NCI-H1694 (cell line): ENCODE measurements around the gene ZNF407.

Source experiments
- DNase-seq: peaks from one replicate; lab custom pipeline; 2025; lab: John Stamatoyannopoulos, UW

The ZNF407 gene

GRCh38 chr18:74929110-74929509, 331.4 kb downstream of the ZNF407 start:
- no peak for DNase-seq

- DNase-seq = no peak
These were observed 332.9 kb downstream of the ZNF407 start for GRCh38 chr18:74930616-74931015.

- no peak for DNase-seq
These were observed 336.3 kb downstream of the ZNF407 start for GRCh38 chr18:74933930-74934329.

GRCh38 chr18:74935434-74935833, 337.8 kb downstream of the ZNF407 start:
- no peak for DNase-seq

GRCh38 chr18:74936343-74936742, 338.7 kb downstream of the ZNF407 start:
- DNase-seq = no peak

GRCh38 chr18:74937291-74937690, 339.6 kb downstream of the ZNF407 start:
- DNase-seq = no peak

- no peak for DNase-seq
These were observed 343.2 kb downstream of the ZNF407 start for GRCh38 chr18:74940856-74941255.

- no peak for DNase-seq
These were observed 344.7 kb downstream of the ZNF407 start for GRCh38 chr18:74942319-74942910.

- no peak for DNase-seq
These were observed 347.0 kb downstream of the ZNF407 start for GRCh38 chr18:74944676-74945075.

- no peak for DNase-seq
These were observed 348.3 kb downstream of the ZNF407 start for GRCh38 chr18:74945774-74946545.

- DNase-seq = no peak
These were observed 349.1 kb downstream of the ZNF407 start for GRCh38 chr18:74946646-74947375.

GRCh38 chr18:74947417-74947816, 349.7 kb downstream of the ZNF407 start:
- no peak for DNase-seq

- no peak for DNase-seq
These were observed 350.2 kb downstream of the ZNF407 start for GRCh38 chr18:74947875-74948274.

GRCh38 chr18:74949611-74950010, 351.9 kb downstream of the ZNF407 start:
- no peak for DNase-seq

GRCh38 chr18:74950479-74950878, 352.8 kb downstream of the ZNF407 start:
- DNase-seq = no peak

- DNase-seq = no peak
These were observed 353.6 kb downstream of the ZNF407 start for GRCh38 chr18:74951165-74951760.

- no peak for DNase-seq
These were observed 360.0 kb downstream of the ZNF407 start for GRCh38 chr18:74957588-74958224.

- no peak for DNase-seq
These were observed 361.5 kb downstream of the ZNF407 start for GRCh38 chr18:74959216-74959615.

- DNase-seq = no peak
These were observed 363.9 kb downstream of the ZNF407 start for GRCh38 chr18:74961596-74961995.

- no peak for DNase-seq
These were observed 366.3 kb downstream of the ZNF407 start for GRCh38 chr18:74963820-74964446.

- DNase-seq = no peak
These were observed 368.0 kb downstream of the ZNF407 start for GRCh38 chr18:74965682-74966081.

GRCh38 chr18:74967438-74967837, 369.8 kb downstream of the ZNF407 start:
- no peak for DNase-seq
